ENCODE measurements around the gene FMNL2.

FMNL2 gene

GRCh38 chr2:152553518-152553917 is 218.5 kb downstream of the FMNL2 start:
- CTCF ChIA-PET = no interaction called here
- POLR2A ChIA-PET = no interaction called here

DNA sequence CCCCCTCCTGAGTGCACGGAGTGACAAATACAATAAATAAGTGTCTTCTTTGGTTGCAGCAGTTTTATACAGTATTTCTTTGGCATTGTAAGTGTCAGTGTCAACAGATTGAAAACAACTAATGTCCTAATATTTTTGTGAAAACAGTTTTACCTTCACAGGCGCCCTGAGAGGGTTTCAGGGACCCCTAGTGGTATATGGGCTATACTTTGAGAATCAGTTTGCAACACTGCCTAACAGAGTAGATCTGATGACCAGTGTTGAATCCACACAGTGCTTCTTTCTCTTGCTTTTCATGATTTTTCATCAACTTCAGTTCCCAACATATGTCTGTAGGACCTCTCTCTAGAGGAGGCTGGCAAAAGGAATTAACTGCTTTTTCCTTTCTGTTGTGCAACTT is 220.1 kb downstream of the FMNL2 start:
- CTCF ChIA-PET = no interaction called here
- DNase-seq (ENCODE audit: extremely low spot score) = no peak
- POLR2A ChIA-PET = no interaction called here
- TF ChIP-seq ZNF384 (IDR thresholded peaks at IDR 0.05) (no peak), L3MBTL2 (conservative IDR thresholded peaks at IDR 0.05) (no peak), BHLHE40 (IDR thresholded peaks at IDR 0.05; ENCODE audit: borderline replicate concordance) (no peak), FOXK2 (IDR thresholded peaks at IDR 0.05) (no peak), ARNT (IDR thresholded peaks at IDR 0.05) (no peak), ELF4 (IDR thresholded peaks at IDR 0.05) (no peak), SP1 (IDR thresholded peaks at IDR 0.05) (no peak), FOXM1 (IDR thresholded peaks at IDR 0.05; ENCODE audit: borderline replicate concordance) (no peak), HDGF (IDR thresholded peaks at IDR 0.05; ENCODE audit: borderline replicate concordance) (no peak), LEF1 (IDR thresholded peaks at IDR 0.05; ENCODE audit: borderline replicate concordance) (no peak)
- TF ChIP-seq, protein P1, sequence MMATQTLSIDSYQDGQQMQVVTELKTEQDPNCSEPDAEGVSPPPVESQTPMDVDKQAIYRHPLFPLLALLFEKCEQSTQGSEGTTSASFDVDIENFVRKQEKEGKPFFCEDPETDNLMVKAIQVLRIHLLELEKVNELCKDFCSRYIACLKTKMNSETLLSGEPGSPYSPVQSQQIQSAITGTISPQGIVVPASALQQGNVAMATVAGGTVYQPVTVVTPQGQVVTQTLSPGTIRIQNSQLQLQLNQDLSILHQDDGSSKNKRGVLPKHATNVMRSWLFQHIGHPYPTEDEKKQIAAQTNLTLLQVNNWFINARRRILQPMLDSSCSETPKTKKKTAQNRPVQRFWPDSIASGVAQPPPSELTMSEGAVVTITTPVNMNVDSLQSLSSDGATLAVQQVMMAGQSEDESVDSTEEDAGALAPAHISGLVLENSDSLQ (IDR thresholded peaks at IDR 0.05) = no peak

More at GRCh38 chr2:152553518-152553917, 218.5 kb downstream of the FMNL2 start:
- TF ChIP-seq L3MBTL2 (conservative IDR thresholded peaks at IDR 0.05) (no peak), FOXM1 (IDR thresholded peaks at IDR 0.05; ENCODE audit: borderline replicate concordance) (no peak), FOXA1 (IDR thresholded peaks at IDR 0.05) (no peak), HDGF (IDR thresholded peaks at IDR 0.05; ENCODE audit: borderline replicate concordance) (no peak), SP1 (IDR thresholded peaks at IDR 0.05) (no peak), FOXK2 (IDR thresholded peaks at IDR 0.05) (no peak), SUZ12 (IDR thresholded peaks at IDR 0.05) (no peak), ZNF384 (IDR thresholded peaks at IDR 0.05) (no peak), NFRKB (IDR thresholded peaks at IDR 0.05) (no peak), LEF1 (IDR thresholded peaks at IDR 0.05; ENCODE audit: borderline replicate concordance) (no peak), CTBP1 (IDR thresholded peaks at IDR 0.05; ENCODE audit: borderline replicate concordance) (no peak), TARDBP (IDR thresholded peaks at IDR 0.05) (no peak)
- no peak for DNase-seq (ENCODE audit: extremely low spot score)

- ChIA-PET CTCF (interaction anchor here (0.8 kb wide), 1 partner anchor 559 kb away, joined by 3 read pairs; no protein-coding TSS in a partner anchor), POLR2A (interaction anchor here (0.6 kb wide), 1 partner anchor 37 kb away, joined by 3 read pairs; no protein-coding TSS in a partner anchor)
- DNase-seq (ENCODE audit: extremely low spot score) = no peak
- TF ChIP-seq HDGF (IDR thresholded peaks at IDR 0.05; ENCODE audit: borderline replicate concordance) = no peak
- TF ChIP-seq FOXA1 (IDR thresholded peaks at IDR 0.05) = no peak
- no peak for TF ChIP-seq SUZ12 (IDR thresholded peaks at IDR 0.05)
- no peak for TF ChIP-seq FOXM1 (IDR thresholded peaks at IDR 0.05; ENCODE audit: borderline replicate concordance)
- no peak for TF ChIP-seq ZNF384 (IDR thresholded peaks at IDR 0.05)
- no peak for TF ChIP-seq BHLHE40 (IDR thresholded peaks at IDR 0.05; ENCODE audit: borderline replicate concordance)
- no peak for TF ChIP-seq CTBP1 (IDR thresholded peaks at IDR 0.05; ENCODE audit: borderline replicate concordance)
- no peak for TF ChIP-seq ELF4 (IDR thresholded peaks at IDR 0.05)
- TF ChIP-seq L3MBTL2 (conservative IDR thresholded peaks at IDR 0.05) = no peak
- no peak for TF ChIP-seq TARDBP (IDR thresholded peaks at IDR 0.05)
- TF ChIP-seq FOXK2 (IDR thresholded peaks at IDR 0.05) = no peak
- TF ChIP-seq, protein P1 (IDR thresholded peaks at IDR 0.05) = no peak
- no peak for TF ChIP-seq LEF1 (IDR thresholded peaks at IDR 0.05; ENCODE audit: borderline replicate concordance)
- TF ChIP-seq ARNT (IDR thresholded peaks at IDR 0.05) = no peak
- TF ChIP-seq NFRKB (IDR thresholded peaks at IDR 0.05) = no peak
- no peak for TF ChIP-seq SP1 (IDR thresholded peaks at IDR 0.05)
These were observed 221.5 kb downstream of the FMNL2 start for GRCh38 chr2:152556506-152556905.

DNA sequence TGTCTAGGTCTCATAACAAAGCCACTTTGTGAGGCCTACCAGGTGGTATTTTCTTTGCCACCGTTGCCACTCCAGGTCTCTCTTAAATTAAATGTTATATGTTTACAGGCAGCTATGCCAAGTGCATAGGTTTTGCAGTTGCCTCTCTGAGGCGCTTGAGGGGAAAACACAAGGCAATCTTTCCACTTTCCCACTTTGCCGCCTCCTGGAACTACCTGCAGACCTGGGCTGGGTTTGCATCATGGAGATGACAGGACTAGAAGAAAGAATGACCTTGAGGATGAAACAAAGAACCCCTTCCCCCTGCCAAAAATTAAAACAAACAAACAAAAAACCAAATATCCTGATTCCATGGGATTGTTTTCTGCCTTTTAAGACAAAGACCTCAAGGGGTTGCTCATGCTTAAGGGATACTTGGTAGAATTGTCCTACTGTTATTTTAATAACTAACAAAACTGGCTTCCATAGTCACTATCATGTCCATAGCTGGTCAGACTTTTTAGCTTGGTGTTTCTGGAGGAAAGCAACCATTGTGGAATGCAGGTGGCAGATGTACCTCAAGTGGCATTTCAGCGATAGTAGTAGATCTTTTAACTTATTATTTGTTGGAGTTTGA is 222.4 kb downstream of the FMNL2 start:
- no peak for DNase-seq (ENCODE audit: extremely low spot score)
- TF ChIP-seq FOXK2 (IDR thresholded peaks at IDR 0.05) (no peak), HDGF (IDR thresholded peaks at IDR 0.05; ENCODE audit: borderline replicate concordance) (no peak), FOXA1 (IDR thresholded peaks at IDR 0.05) (no peak), CTBP1 (IDR thresholded peaks at IDR 0.05; ENCODE audit: borderline replicate concordance) (no peak), BHLHE40 (IDR thresholded peaks at IDR 0.05; ENCODE audit: borderline replicate concordance) (no peak), LEF1 (IDR thresholded peaks at IDR 0.05; ENCODE audit: borderline replicate concordance) (no peak), FOXM1 (IDR thresholded peaks at IDR 0.05; ENCODE audit: borderline replicate concordance) (no peak), NFRKB (IDR thresholded peaks at IDR 0.05) (no peak), TARDBP (IDR thresholded peaks at IDR 0.05) (no peak), SUZ12 (IDR thresholded peaks at IDR 0.05) (no peak), ZNF384 (IDR thresholded peaks at IDR 0.05) (no peak), SP1 (IDR thresholded peaks at IDR 0.05) (no peak), ARNT (IDR thresholded peaks at IDR 0.05) (no peak), L3MBTL2 (conservative IDR thresholded peaks at IDR 0.05) (no peak), ELF4 (IDR thresholded peaks at IDR 0.05) (no peak)
- TF ChIP-seq, protein P1 (IDR thresholded peaks at IDR 0.05) = no peak
- CTCF ChIA-PET = interaction anchor here (0.6 kb wide), 1 partner anchor 12 kb away, joined by 4 read pairs; no protein-coding TSS in a partner anchor
- POLR2A ChIA-PET = no interaction called here

GRCh38 chr2:152558158-152558984 is 223.4 kb downstream of the FMNL2 start:
- TF ChIP-seq FOXA1 (IDR thresholded peaks at IDR 0.05) = no peak
- no peak for TF ChIP-seq CTBP1 (IDR thresholded peaks at IDR 0.05; ENCODE audit: borderline replicate concordance)
- TF ChIP-seq SUZ12 (IDR thresholded peaks at IDR 0.05) = no peak
- no peak for TF ChIP-seq L3MBTL2 (conservative IDR thresholded peaks at IDR 0.05)
- no peak for TF ChIP-seq HDGF (IDR thresholded peaks at IDR 0.05; ENCODE audit: borderline replicate concordance)
- no peak for TF ChIP-seq ZNF384 (IDR thresholded peaks at IDR 0.05)
- no peak for TF ChIP-seq BHLHE40 (IDR thresholded peaks at IDR 0.05; ENCODE audit: borderline replicate concordance)
- TF ChIP-seq FOXM1 (IDR thresholded peaks at IDR 0.05; ENCODE audit: borderline replicate concordance) = no peak
- no peak for TF ChIP-seq TARDBP (IDR thresholded peaks at IDR 0.05)
- TF ChIP-seq LEF1 (IDR thresholded peaks at IDR 0.05; ENCODE audit: borderline replicate concordance) = no peak
- TF ChIP-seq SP1 (IDR thresholded peaks at IDR 0.05) = no peak
- no peak for TF ChIP-seq NFRKB (IDR thresholded peaks at IDR 0.05)
- no peak for TF ChIP-seq ELF4 (IDR thresholded peaks at IDR 0.05)
- TF ChIP-seq, protein P1 (IDR thresholded peaks at IDR 0.05) = no peak
- no peak for TF ChIP-seq FOXK2 (IDR thresholded peaks at IDR 0.05)
- TF ChIP-seq ARNT (IDR thresholded peaks at IDR 0.05) = no peak
- POLR2A ChIA-PET = no interaction called here
- no peak for DNase-seq (ENCODE audit: extremely low spot score)
- CTCF ChIA-PET = interaction anchor here (0.6 to 0.7 kb wide), 2 partner anchors 11 to 373 kb away, joined by 3 to 4 read pairs; no protein-coding TSS in a partner anchor

All from HEK293T (cell line).